Activated T-cell treated with anti-CD3 and anti-CD28 coated beads, Interleukin-2, amount 50 U/mL, for 72 hours (primary cell): ENCODE measurements around the gene PGAM1. TPM values are rescaled to one million over a fixed set of nuclear protein-coding genes. Genes with fewer than 3 reads are reported as not detected.
A peak's percentile ranks its signal among the peaks of the same experiment; 100 is the strongest.
"Not testable (repeated sequence)": the region's sequence is repeated elsewhere in the genome, so short reads cannot be mapped to it uniquely, and the experiment has no call there.

Experiments
- ATAC-seq, 2 donors: fragments of 150-1000 bp; cut with Tn5 transposase; replicated peaks in 1 of 2; 2 replicates each; pipeline ENCODE4 v1.10.0; 2021; ENCODE audit warnings: moderate library complexity in 2 of 2, mild to moderate bottlenecking in 1 of 2
- DNase-seq, 2 donors: peaks; one replicate each; pipeline ENCODE4 v3.0.0; 2021 to 2022; ENCODE audit warnings: mixed read lengths in 1 of 2
- H3K27ac Mint-ChIP-seq: one replicate; pipeline ENCODE4 v1.8.0; 2022; ENCODE audit warnings: mild to moderate bottlenecking, moderate library complexity, mixed read lengths
- H3K27me3 Mint-ChIP-seq: one replicate; pipeline ENCODE4 v1.8.0; 2022; ENCODE audit warnings: low read depth, mixed read lengths
- H3K36me3 Mint-ChIP-seq, 2 donors: one replicate each; pipeline ENCODE4 v1.8.0; 2022; ENCODE audit warnings: mixed read lengths in 2 of 2, mild to moderate bottlenecking in 1 of 2; ENCODE audit not compliant: insufficient read depth in 2 of 2
- H3K4me1 Mint-ChIP-seq: one replicate; pipeline ENCODE4 v1.8.0; 2022; ENCODE audit warnings: low read depth, mixed read lengths
- H3K4me3 Mint-ChIP-seq, 2 donors: one replicate each; pipeline ENCODE4 v1.8.0; 2022; ENCODE audit warnings: mild to moderate bottlenecking in 2 of 2, mixed read lengths in 2 of 2, moderate library complexity in 2 of 2
- H3K9me3 Mint-ChIP-seq, 2 donors: one replicate each; pipeline ENCODE4 v1.8.0; 2022; ENCODE audit warnings: mixed read lengths in 2 of 2
- total RNA-seq, 2 donors: library from RNA; stranded (reverse); gene quantifications; one replicate each; pipeline ENCODE4 v1.2.3, GENCODE V29; 2022

The PGAM1 gene
- total RNA-seq, 2 donors from 2014 or later, result 362 to 512 TPM

GRCh38 chr10:97399843-97400545 lies 26.0 kb upstream of the PGAM1 start:
- Mint-ChIP-seq H3K9me3 (no peaks in the 10 kb centered on the region), H3K4me3 (peak overlapping the region; percentile 97 to 98), H3K4me1 (peaks cover 16% of the 10 kb centered on the region), H3K27me3 (no peaks in the 10 kb centered on the region), H3K27ac (no peak overlapping the region), H3K36me3 (peaks cover 0 to 6% of the 10 kb centered on the region in 2 donors)
- DNase-seq (no peak), ATAC-seq (no peak)

GRCh38 chr10:97400665-97401454 lies 25.1 kb upstream of the PGAM1 start, which contains the start of gene RRP12:
Gene RRP12, minus strand, starts transcription at chr10:97401340. Its CDS starts 109 bp downstream, at chr10:97401231.
- peaks cover 16% of the 10 kb centered on the region for H3K4me1 Mint-ChIP-seq
- H3K36me3 Mint-ChIP-seq, result peaks cover 0 to 3% of the 10 kb centered on the region in 2 donors
- DNase-seq (peak; percentile 85 to 88), ATAC-seq (peak; percentile 99)
- H3K9me3 Mint-ChIP-seq, result no peaks in the 10 kb centered on the region
- peak within 1 kb of the TSS; percentile 89 for H3K27ac Mint-ChIP-seq
- H3K4me3 Mint-ChIP-seq, result peak within 1 kb of the TSS; percentile 97 to 98
- no peaks in the 10 kb centered on the region for H3K27me3 Mint-ChIP-seq

GRCh38 chr10:97401455-97401919 lies 24.5 kb upstream of the PGAM1 start:
- H3K27ac Mint-ChIP-seq, result peak overlapping the region; percentile 89
- peak overlapping the region; percentile 97 to 98 for H3K4me3 Mint-ChIP-seq
- H3K36me3 Mint-ChIP-seq, result no peaks in the 10 kb centered on the region
- peaks cover 16% of the 10 kb centered on the region for H3K4me1 Mint-ChIP-seq
- DNase-seq, result no peak
- no peaks in the 10 kb centered on the region for H3K27me3 Mint-ChIP-seq
- no peak for ATAC-seq
- no peaks in the 10 kb centered on the region for H3K9me3 Mint-ChIP-seq

GRCh38 chr10:97404044-97404443 lies 21.9 kb upstream of the PGAM1 start:
- no peak overlapping the region for H3K4me3 Mint-ChIP-seq
- ATAC-seq, result no peak
- H3K4me1 Mint-ChIP-seq, result peaks cover 29% of the 10 kb centered on the region
- H3K36me3 Mint-ChIP-seq, result no peaks in the 10 kb centered on the region
- DNase-seq, result no peak
- no peaks in the 10 kb centered on the region for H3K27me3 Mint-ChIP-seq
- H3K27ac Mint-ChIP-seq, result no peak overlapping the region
- H3K9me3 Mint-ChIP-seq, result no peaks in the 10 kb centered on the region

GRCh38 chr10:97406064-97406463 lies 19.9 kb upstream of the PGAM1 start:
- H3K4me1 Mint-ChIP-seq, result peaks cover 23% of the 10 kb centered on the region
- H3K36me3 Mint-ChIP-seq, result no peaks in the 10 kb centered on the region
- no peaks in the 10 kb centered on the region for H3K9me3 Mint-ChIP-seq
- ATAC-seq, result no peak
- no peak for DNase-seq
- no peak overlapping the region for H3K27ac Mint-ChIP-seq
- H3K4me3 Mint-ChIP-seq, result no peak overlapping the region
- no peaks in the 10 kb centered on the region for H3K27me3 Mint-ChIP-seq

- not testable (repeated sequence) for H3K4me3 Mint-ChIP-seq, H3K27ac Mint-ChIP-seq, H3K27me3 Mint-ChIP-seq, DNase-seq, H3K9me3 Mint-ChIP-seq, ATAC-seq, H3K36me3 Mint-ChIP-seq
- H3K4me1 Mint-ChIP-seq, result peaks cover 19% of the 10 kb centered on the region
Observed at GRCh38 chr10:97406483-97406882, 19.5 kb upstream of the PGAM1 start.

GRCh38 chr10:97407211-97407951 lies 18.6 kb upstream of the PGAM1 start:
- peak; percentile 96 to 97 for ATAC-seq

GRCh38 chr10:97407952-97408248 lies 18.1 kb upstream of the PGAM1 start:
- no peak overlapping the region for H3K27ac Mint-ChIP-seq

More at GRCh38 chr10:97407211-97407951, 18.6 kb upstream of the PGAM1 start:
- Mint-ChIP-seq H3K27me3 (no peaks in the 10 kb centered on the region), H3K36me3 (no peaks in the 10 kb centered on the region), H3K9me3 (no peaks in the 10 kb centered on the region), H3K27ac (no peak overlapping the region), H3K4me3 (peak overlapping the region; percentile 44 to 50), H3K4me1 (peaks cover 20% of the 10 kb centered on the region)
- DNase-seq, result peak; percentile 72 to 73

GRCh38 chr10:97408496-97408992 lies 17.4 kb upstream of the PGAM1 start:
- no peaks in the 10 kb centered on the region for H3K27me3 Mint-ChIP-seq
- DNase-seq, result no peak
- no peak overlapping the region for H3K27ac Mint-ChIP-seq
- no peak overlapping the region for H3K4me3 Mint-ChIP-seq
- peaks cover 32% of the 10 kb centered on the region for H3K4me1 Mint-ChIP-seq
- no peak for ATAC-seq
- H3K9me3 Mint-ChIP-seq, result no peaks in the 10 kb centered on the region
- no peaks in the 10 kb centered on the region for H3K36me3 Mint-ChIP-seq

More at GRCh38 chr10:97407952-97408248, 18.1 kb upstream of the PGAM1 start:
- Mint-ChIP-seq H3K9me3 (no peaks in the 10 kb centered on the region), H3K4me3 (peak overlapping the region in 1 of 2 donors; percentile 50), H3K36me3 (no peaks in the 10 kb centered on the region), H3K4me1 (peaks cover 25% of the 10 kb centered on the region), H3K27me3 (no peaks in the 10 kb centered on the region)
- ATAC-seq (no peak), DNase-seq (no peak)

GRCh38 chr10:97411406-97411805 lies 14.6 kb upstream of the PGAM1 start:
- Mint-ChIP-seq H3K27me3 (no peaks in the 10 kb centered on the region), H3K4me1 (peaks cover 60% of the 10 kb centered on the region), H3K36me3 (peaks cover 0 to 2% of the 10 kb centered on the region in 2 donors), H3K27ac (no peak overlapping the region), H3K4me3 (no peak overlapping the region), H3K9me3 (no peaks in the 10 kb centered on the region)
- DNase-seq, result no peak
- no peak for ATAC-seq

- H3K36me3 Mint-ChIP-seq, result peaks cover 0 to 2% of the 10 kb centered on the region in 2 donors
- DNase-seq (peak; percentile 79 to 85), ATAC-seq (peak; percentile 80 to 86)
- H3K27ac Mint-ChIP-seq, result peak overlapping the region; percentile 40
- peaks cover 67% of the 10 kb centered on the region for H3K4me1 Mint-ChIP-seq
- H3K27me3 Mint-ChIP-seq, result no peaks in the 10 kb centered on the region
- H3K4me3 Mint-ChIP-seq, result peak overlapping the region; percentile 60 to 70
- no peaks in the 10 kb centered on the region for H3K9me3 Mint-ChIP-seq
Observed at GRCh38 chr10:97412891-97413304, 13.1 kb upstream of the PGAM1 start.

GRCh38 chr10:97416565-97416964 lies 9.4 kb upstream of the PGAM1 start:
- DNase-seq (no peak), ATAC-seq (no peak)
- Mint-ChIP-seq H3K4me1 (peaks cover 94% of the 10 kb centered on the region), H3K27me3 (no peaks in the 10 kb centered on the region), H3K9me3 (no peaks in the 10 kb centered on the region), H3K27ac (peak overlapping the region; percentile 17), H3K36me3 (peaks cover 2 to 7% of the 10 kb centered on the region in 2 donors), H3K4me3 (peak overlapping the region; percentile 25 to 38)

- peaks cover 16 to 17% of the 10 kb centered on the region in 2 donors for H3K36me3 Mint-ChIP-seq
Observed at GRCh38 chr10:97423757-97424098, 2.3 kb upstream of the PGAM1 start.

More at GRCh38 chr10:97423757-97424098, 2.3 kb upstream of the PGAM1 start:
- not testable (repeated sequence) for H3K9me3 Mint-ChIP-seq, DNase-seq, H3K27me3 Mint-ChIP-seq, ATAC-seq
- Mint-ChIP-seq H3K4me1 (peaks cover 69% of the 10 kb centered on the region), H3K4me3 (peak overlapping the region; percentile 70 to 76), H3K27ac (peak overlapping the region; percentile 98)
